Mononuclear cell (primary cell): ENCODE results near the gene CDIPT. TPM values are rescaled to one million over a fixed set of nuclear protein-coding genes. Genes with fewer than 3 reads are reported as not detected.
"Not testable (repeated sequence)": the region's sequence is repeated elsewhere in the genome, so short reads cannot be mapped to it uniquely, and the experiment has no call there.

ENCODE experiments used
- H3K27me3 ChIP-seq: 2 replicates; pipeline ENCODE4 v1.6.0; 2011; ENCODE audit warnings: low read length, control low read depth; ENCODE audit not compliant: insufficient read depth
- H3K4me1 ChIP-seq: 2 replicates; pipeline ENCODE4 v1.5.1; 2011; ENCODE audit warnings: mild to moderate bottlenecking, low read length, control low read depth; ENCODE audit not compliant: insufficient read depth
- H3K4me3 ChIP-seq: 2 replicates; pipeline ENCODE4 v1.5.1; 2011; ENCODE audit warnings: mild to moderate bottlenecking, low read length, moderate library complexity
- H3K9me3 ChIP-seq: 2 replicates; pipeline ENCODE4 v1.5.1; 2011; ENCODE audit warnings: low read depth, mild to moderate bottlenecking, control low read depth, low read length
- total RNA-seq: library from RNA; depleted of rRNA; stranded (reverse); fragments of >200 nt; gene quantifications from one replicate; pipeline ENCODE4 v1.2.3, GENCODE V29; 2012

Gene CDIPT
- 22.1 TPM for total RNA-seq

GRCh38 chr16:29862884-29863668, at the start of gene CDIPT:
TSS of gene CDIPT (minus strand) at chr16:29863226. CDS start at chr16:29862857, 369 bp downstream.
- H3K4me1 ChIP-seq, result peaks cover 29% of the 10 kb centered on the region
- no peaks in the 10 kb centered on the region for H3K27me3 ChIP-seq
- no peaks in the 10 kb centered on the region for H3K9me3 ChIP-seq
- peak within 1 kb of the TSS; percentile 90 for H3K4me3 ChIP-seq

- Histone ChIP-seq H3K27me3 (no peaks in the 10 kb centered on the region), H3K4me1 (peaks cover 6% of the 10 kb centered on the region)
Measured at GRCh38 chr16:29912087-29912486, 49.1 kb upstream of the CDIPT start.

GRCh38 chr16:29911676-29912010, 48.6 kb upstream of the CDIPT start:
- H3K4me1 ChIP-seq, result peaks cover 6% of the 10 kb centered on the region

More at GRCh38 chr16:29912087-29912486, 49.1 kb upstream of the CDIPT start:
- no peaks in the 10 kb centered on the region for H3K9me3 ChIP-seq
- no peak overlapping the region for H3K4me3 ChIP-seq

GRCh38 chr16:29910819-29911675, 48.0 kb upstream of the CDIPT start:
- H3K4me1 ChIP-seq, result peaks cover 6% of the 10 kb centered on the region

More at GRCh38 chr16:29911676-29912010, 48.6 kb upstream of the CDIPT start:
- Histone ChIP-seq H3K27me3 (no peaks in the 10 kb centered on the region), H3K4me3 (no peak overlapping the region), H3K9me3 (no peaks in the 10 kb centered on the region)

GRCh38 chr16:29909851-29910250, 46.8 kb upstream of the CDIPT start:
- H3K4me1 ChIP-seq, H3K4me3 ChIP-seq, H3K27me3 ChIP-seq, H3K9me3 ChIP-seq: not testable (repeated sequence)

More at GRCh38 chr16:29910819-29911675, 48.0 kb upstream of the CDIPT start:
- no peaks in the 10 kb centered on the region for H3K9me3 ChIP-seq
- no peaks in the 10 kb centered on the region for H3K27me3 ChIP-seq
- no peak overlapping the region for H3K4me3 ChIP-seq

- H3K27me3 ChIP-seq, result no peaks in the 10 kb centered on the region
Measured at GRCh38 chr16:29909391-29909790, 46.4 kb upstream of the CDIPT start.

GRCh38 chr16:29908719-29909220, 45.7 kb upstream of the CDIPT start:
- H3K4me1 ChIP-seq, result peaks cover 6% of the 10 kb centered on the region
- H3K4me3 ChIP-seq, result no peak overlapping the region
- no peaks in the 10 kb centered on the region for H3K27me3 ChIP-seq
- H3K9me3 ChIP-seq, result no peaks in the 10 kb centered on the region

More at GRCh38 chr16:29909391-29909790, 46.4 kb upstream of the CDIPT start:
- no peaks in the 10 kb centered on the region for H3K9me3 ChIP-seq
- peaks cover 6% of the 10 kb centered on the region for H3K4me1 ChIP-seq
- no peak overlapping the region for H3K4me3 ChIP-seq

GRCh38 chr16:29907973-29908372, 44.9 kb upstream of the CDIPT start:
- H3K27me3 ChIP-seq, result no peaks in the 10 kb centered on the region
- peaks cover 6% of the 10 kb centered on the region for H3K4me1 ChIP-seq
- H3K9me3 ChIP-seq, result no peaks in the 10 kb centered on the region
- no peak overlapping the region for H3K4me3 ChIP-seq

GRCh38 chr16:29906520-29907244, 43.7 kb upstream of the CDIPT start:
- no peak overlapping the region for H3K4me3 ChIP-seq
- peaks cover 6% of the 10 kb centered on the region for H3K4me1 ChIP-seq
- H3K27me3 ChIP-seq, result no peaks in the 10 kb centered on the region
- H3K9me3 ChIP-seq, result no peaks in the 10 kb centered on the region

- Histone ChIP-seq H3K27me3 (no peaks in the 10 kb centered on the region), H3K4me3 (no peak overlapping the region), H3K4me1 (peaks cover 7% of the 10 kb centered on the region), H3K9me3 (no peaks in the 10 kb centered on the region)
Measured at GRCh38 chr16:29905668-29906067, 42.6 kb upstream of the CDIPT start.

GRCh38 chr16:29904947-29905346, 41.9 kb upstream of the CDIPT start:
- no peaks in the 10 kb centered on the region for H3K9me3 ChIP-seq
- peaks cover 11% of the 10 kb centered on the region for H3K4me1 ChIP-seq
- no peak overlapping the region for H3K4me3 ChIP-seq
- no peaks in the 10 kb centered on the region for H3K27me3 ChIP-seq

GRCh38 chr16:29903590-29903989, 40.6 kb upstream of the CDIPT start:
- Histone ChIP-seq H3K4me1 (peaks cover 8% of the 10 kb centered on the region), H3K9me3 (no peaks in the 10 kb centered on the region), H3K4me3 (no peak overlapping the region), H3K27me3 (peaks cover 4% of the 10 kb centered on the region)

GRCh38 chr16:29901607-29901945, 38.5 kb upstream of the CDIPT start:
- Histone ChIP-seq H3K4me1 (peaks cover 8% of the 10 kb centered on the region), H3K9me3 (no peaks in the 10 kb centered on the region), H3K4me3 (no peak overlapping the region), H3K27me3 (peaks cover 18% of the 10 kb centered on the region)

GRCh38 chr16:29900888-29901606, 38.0 kb upstream of the CDIPT start:
- Histone ChIP-seq H3K4me3 (no peak overlapping the region), H3K9me3 (no peaks in the 10 kb centered on the region), H3K27me3 (peaks cover 18% of the 10 kb centered on the region)

More at GRCh38 chr16:29900888-29901606, 38.0 kb upstream of the CDIPT start:
- peaks cover 8% of the 10 kb centered on the region for H3K4me1 ChIP-seq
